H1 (cell line): Measurements from ENCODE around the gene SRXN1. TPM values are rescaled to one million over a fixed set of nuclear protein-coding genes. Genes with fewer than 3 reads are reported as not detected.

Source experiments
- CTCF ChIA-PET: fragments of 300-600 bp; sonication (Branson Sonifier 250); formaldehyde crosslinking; loops from one replicate; lab custom pipeline; 2021; ENCODE audit not compliant: partially characterized antibody; lab: Charles Lee
- POLR2A ChIA-PET: fragments of 300-600 bp; sonication (Branson Sonifier 250); formaldehyde crosslinking; loops from one replicate; lab custom pipeline; 2021; ENCODE audit warnings: inconsistent platforms; ENCODE audit not compliant: partially characterized antibody; lab: Charles Lee
- DNase-seq, 2 experiments: peaks; one replicate each; pipeline versions ENCODE4 v3.0.0 to v3.0.0-alpha.2; 2010 to 2022; ENCODE audit warnings: low spot score in 2 of 2, low read depth in 1 of 2, mixed read lengths in 1 of 2
- FAIRE-seq: peaks from 2 replicates; lab custom pipeline; 2011; peaks lifted over from hg19 to GRCh38; lab: Jason Lieb, UNC
- H2AFZ ChIP-seq: 2 replicates; pipeline ENCODE4 v1.8.1; 2012; ENCODE audit warnings: low read length, inconsistent platforms
- H2AK5ac ChIP-seq: 2 replicates; pipeline ENCODE4 v1.6.1; 2013; ENCODE audit warnings: low read depth, low read length
- H2BK120ac ChIP-seq: replicated peaks from 2 replicates; pipeline ENCODE3; 2013; ENCODE audit warnings: low read depth, low read length, inconsistent platforms
- H2BK12ac ChIP-seq: 2 replicates; pipeline ENCODE4 v1.6.1; 2013; ENCODE audit warnings: low read depth, low read length
- H2BK15ac ChIP-seq: 2 replicates; pipeline ENCODE4 v1.6.1; 2013; ENCODE audit warnings: low read length
- H2BK20ac ChIP-seq: 2 replicates; pipeline ENCODE4 v1.6.1; 2013; ENCODE audit warnings: low read length
- H2BK5ac ChIP-seq: 2 replicates; pipeline ENCODE4 v1.6.1; 2013; ENCODE audit warnings: low read depth, low read length
- H3K14ac ChIP-seq: 2 replicates; pipeline ENCODE4 v1.6.1; 2013; ENCODE audit warnings: inconsistent platforms; ENCODE audit not compliant: insufficient read length
- H3K18ac ChIP-seq: 2 replicates; pipeline ENCODE4 v1.6.1; 2013; ENCODE audit warnings: low read length; ENCODE audit errors: extremely low read depth
- H3K23ac ChIP-seq: 2 replicates; pipeline ENCODE4 v1.6.1; 2013; ENCODE audit warnings: inconsistent platforms; ENCODE audit not compliant: insufficient read length
- H3K23me2 ChIP-seq: 2 replicates; pipeline ENCODE4 v1.6.1; 2013; ENCODE audit warnings: low read depth, low read length
- H3K27ac ChIP-seq: 2 replicates; pipeline ENCODE4 v1.6.1; 2011; ENCODE audit warnings: low read depth, low read length, inconsistent platforms
- H3K27me3 ChIP-seq, 4 experiments: replicated peaks in 1 of 4; 1 replicate in 1 of 4; 2 replicates in 3 of 4; pipeline versions ENCODE4 v1.6.1 to v1.8.1; 2011 to 2013; ENCODE audit warnings: low read length in 3 of 4, mild to moderate bottlenecking in 3 of 4, inconsistent platforms in 2 of 4, mixed read lengths in 2 of 4, moderate library complexity in 1 of 4; ENCODE audit not compliant: control insufficient read depth in 3 of 4, insufficient read depth in 3 of 4; ENCODE audit errors: extremely low read depth in 1 of 4
- H3K36me3 ChIP-seq, 4 experiments: 2 replicates each; pipeline versions ENCODE4 v1.6.1 to v1.8.1; 2011 to 2013; ENCODE audit warnings: mild to moderate bottlenecking in 4 of 4, low read length in 3 of 4, moderate library complexity in 2 of 4, control low read depth in 1 of 4, inconsistent platforms in 1 of 4; ENCODE audit not compliant: insufficient read depth in 4 of 4, control insufficient read depth in 2 of 4
- H3K4ac ChIP-seq: replicated peaks from 2 replicates; pipeline ENCODE3; 2013; ENCODE audit warnings: low read length, low read depth, mixed read lengths, inconsistent platforms; ENCODE audit not compliant: insufficient read length
- H3K4me1 ChIP-seq, 4 experiments: replicated peaks in 1 of 4; 1 replicate in 1 of 4; 2 replicates in 3 of 4; pipeline versions ENCODE4 v1.6.1 to v1.8.1; 2011 to 2013; ENCODE audit warnings: low read length in 3 of 4, inconsistent platforms in 2 of 4, mixed read lengths in 1 of 4; ENCODE audit not compliant: insufficient read depth in 4 of 4, control insufficient read depth in 3 of 4
- H3K4me2 ChIP-seq, 2 experiments: 2 replicates each; pipeline versions ENCODE4 v1.6.1 to v1.8.1; 2011 to 2013; ENCODE audit warnings: low read depth in 2 of 2, low read length in 2 of 2, control low read depth in 1 of 2, inconsistent platforms in 1 of 2, mild to moderate bottlenecking in 1 of 2; ENCODE audit not compliant: insufficient read depth in 1 of 2
- H3K4me3 ChIP-seq, 4 experiments: fragments of 200-600, 300-600 bp in 1 of 4; sonication (generic), shearing (Covaris generic), sonication (Bioruptor Twin) in 1 of 4; 2 replicates each; pipeline versions ENCODE4 v1.5.1 to v1.8.1; 2011 to 2016; ENCODE audit warnings: low read length in 4 of 4, low read depth in 3 of 4, control low read depth in 2 of 4, inconsistent platforms in 2 of 4, mild to moderate bottlenecking in 2 of 4, mixed read lengths in 1 of 4, moderate library complexity in 1 of 4; ENCODE audit not compliant: insufficient read depth in 2 of 4; ENCODE audit errors: extremely low read depth in 1 of 4
- H3K56ac ChIP-seq: replicated peaks from 2 replicates; pipeline ENCODE3; 2013; ENCODE audit warnings: low read depth, mild to moderate bottlenecking, mixed read lengths, low read length, inconsistent platforms; ENCODE audit not compliant: insufficient read length
- H3K79me1 ChIP-seq: 2 replicates; pipeline ENCODE4 v1.6.1; 2013; ENCODE audit warnings: low read depth, low read length, control low read depth
- H3K79me2 ChIP-seq, 2 experiments: 2 replicates each; pipeline versions ENCODE4 v1.6.1 to v1.8.1; 2012 to 2013; ENCODE audit warnings: low read length in 2 of 2, mild to moderate bottlenecking in 2 of 2, inconsistent platforms in 1 of 2; ENCODE audit not compliant: insufficient read depth in 2 of 2, control insufficient read depth in 1 of 2
- H3K9ac ChIP-seq, 4 experiments: replicated peaks in 1 of 4; 1 replicate in 1 of 4; 2 replicates in 3 of 4; pipeline versions ENCODE4 v1.6.1 to v1.8.1; 2011 to 2013; ENCODE audit warnings: low read depth in 3 of 4, low read length in 3 of 4, control low read depth in 2 of 4, mild to moderate bottlenecking in 2 of 4, moderate library complexity in 2 of 4, inconsistent platforms in 1 of 4; ENCODE audit errors: extremely low read depth in 1 of 4
- H3K9me3 ChIP-seq, 2 experiments: 2 replicates each; pipeline versions ENCODE4 v1.6.1 to v1.8.1; 2012 to 2013; ENCODE audit warnings: mild to moderate bottlenecking in 2 of 2, moderate library complexity in 2 of 2, control low read depth in 1 of 2, inconsistent platforms in 1 of 2, low read depth in 1 of 2, low read length in 1 of 2, mixed read lengths in 1 of 2; ENCODE audit not compliant: insufficient read depth in 2 of 2
- H4K20me1 ChIP-seq, 2 experiments: replicated peaks in 1 of 2; 2 replicates each; pipeline versions ENCODE3 to v1.8.1; 2011 to 2013; ENCODE audit warnings: inconsistent platforms in 2 of 2, low read length in 2 of 2, mild to moderate bottlenecking in 1 of 2; ENCODE audit not compliant: insufficient read depth in 2 of 2, control insufficient read depth in 1 of 2
- H4K5ac ChIP-seq: 2 replicates; pipeline ENCODE4 v1.6.1; 2013; ENCODE audit warnings: low read length, low read depth, mixed read lengths, inconsistent platforms; ENCODE audit not compliant: insufficient read length
- H4K8ac ChIP-seq: 2 replicates; pipeline ENCODE4 v1.8.0; 2013; ENCODE audit warnings: mild to moderate bottlenecking, moderate library complexity, low read length, inconsistent platforms; ENCODE audit not compliant: insufficient read depth; ENCODE audit errors: extremely low read depth
- H4K91ac ChIP-seq: replicated peaks from 2 replicates; pipeline ENCODE3; 2013; ENCODE audit warnings: low read length, mixed read lengths, inconsistent platforms; ENCODE audit not compliant: insufficient read length
- ATF3 ChIP-seq: IDR thresholded peaks from 2 replicates; pipeline ENCODE4 v1.6.1; 2011; ENCODE audit warnings: low read depth, mild to moderate bottlenecking, low read length; ENCODE audit not compliant: insufficient read depth
- BACH1 ChIP-seq: IDR thresholded peaks from 2 replicates; pipeline ENCODE4 v1.6.1; 2012; ENCODE audit warnings: low read length, improper control_type of control experiment
- EP300 ChIP-seq, 2 experiments: IDR thresholded peaks; 1 replicate in 1 of 2; 2 replicates in 1 of 2; pipeline ENCODE4 v1.6.1; 2011 to 2012; ENCODE audit warnings: low read depth in 2 of 2, low read length in 2 of 2, mild to moderate bottlenecking in 2 of 2, borderline replicate concordance in 1 of 2, inconsistent platforms in 1 of 2, moderate library complexity in 1 of 2
- GABPA ChIP-seq: IDR thresholded peaks from 2 replicates; pipeline ENCODE4 v1.6.1; 2011; ENCODE audit warnings: mild to moderate bottlenecking, low read length, moderate library complexity, borderline replicate concordance; ENCODE audit not compliant: insufficient read depth
- NRF1 ChIP-seq: IDR thresholded peaks from 2 replicates; pipeline ENCODE4 v1.6.1; 2011; ENCODE audit warnings: mild to moderate bottlenecking, low read depth, low read length, improper control_type of control experiment
- RFX5 ChIP-seq: IDR thresholded peaks from 2 replicates; pipeline ENCODE4 v1.6.1; 2011; ENCODE audit warnings: low read depth, low read length, improper control_type of control experiment, borderline replicate concordance
- SAP30 ChIP-seq: fragments of 300-600 bp; sonication (generic); IDR thresholded peaks from 2 replicates; pipeline ENCODE4 v1.7.1; 2012; ENCODE audit warnings: low read length, moderate library complexity, mild to moderate bottlenecking, inconsistent platforms; ENCODE audit not compliant: insufficient read depth, insufficient replicate concordance
- SP2 ChIP-seq: IDR thresholded peaks from 2 replicates; pipeline ENCODE4 v1.6.1; 2012; ENCODE audit warnings: mild to moderate bottlenecking, low read length, inconsistent platforms
- TAF7 ChIP-seq: optimal IDR thresholded peaks from 2 replicates; pipeline ENCODE3; 2011; ENCODE audit warnings: low read depth, mild to moderate bottlenecking, inconsistent platforms, low read length, moderate library complexity, borderline replicate concordance
- TEAD4 ChIP-seq: IDR thresholded peaks from 2 replicates; pipeline ENCODE4 v1.6.1; 2012; ENCODE audit warnings: low read depth, low read length, inconsistent platforms, mixed read lengths
- WGBS, 2 experiments: shearing (Covaris generic) in 1 of 2; methylation state at CpG; one replicate each; pipeline versions ENCODE4 v1.1.6 to v1.1.7; 2013 to 2015; ENCODE audit warnings: low lambda C conversion rate in 2 of 2, mixed read lengths in 2 of 2, inconsistent platforms in 1 of 2, low coverage in 1 of 2, missing lambda C conversion rate in 1 of 2; ENCODE audit not compliant: insufficient replicate concordance in 2 of 2, insufficient coverage in 1 of 2, insufficient read length in 1 of 2; ENCODE audit errors: extremely low coverage in 1 of 2, missing lambda C conversion rate in 1 of 2; 5-methylcytosine and 5-hydroxymethylcytosine counted together
- polyA plus RNA-seq, 7 experiments: library from polyadenylated mRNA; depleted of rRNA in 3 of 7; stranded (reverse) in 5 of 7; unstranded in 2 of 7; fragments of >200 nt in 5 of 7; fragments of 200-250 nt in 2 of 7; gene quantifications; 1 replicate in 5 of 7; 2 replicates in 1 of 7; 4 replicates in 1 of 7; pipeline versions ENCODE4 v1.2.1 to v1.2.3, GENCODE V29; 2011 to 2013; ENCODE audit warnings: missing spikeins in 2 of 7, mixed read lengths in 2 of 7
- total RNA-seq: library from RNA; stranded (reverse); fragmentation: NEBNext Ultra II Directional; extraction: Animal tissue kit (Norgen Biotek cat#: 25700); gene quantifications from 2 replicates; pipeline ENCODE4 v1.2.1, GENCODE V29; 2021

Gene SRXN1
- total and polyA plus RNA-seq, 2 of the 8 experiments (the other 6 are each of a cell fraction or from before 2014, with no cell fraction given) = 12.2 to 15.8 TPM

GRCh38 chr20:655726-656624 lies 3.0 kb upstream of the SRXN1 start:
- Histone ChIP-seq H3K9me3 (no peaks in the 10 kb centered on the region), H3K27me3 (peaks cover 0 to 7% (median under 1%) of the 10 kb centered on the region in 4 experiments; a peak in 3 of 7 replicates), H3K56ac (no peak overlapping the region), H4K20me1 (no peaks in the 10 kb centered on the region), H2BK120ac (no peak overlapping the region), H4K8ac (no peak overlapping the region), H2AK5ac (no peak overlapping the region), H3K27ac (no peak overlapping the region), H3K9ac (no peak overlapping the region), H3K79me1 (no peaks in the 10 kb centered on the region), H3K14ac (no peak overlapping the region), H2BK5ac (no peak overlapping the region), H3K23ac (no peak overlapping the region), H4K5ac (no peak overlapping the region), H2BK20ac (peak overlapping the region; percentile 63; the same call in 1 of the 2 replicates), H3K79me2 (no peaks in the 10 kb centered on the region), H3K4me2 (no peak overlapping the region), H2BK15ac (0 out of 2 replicates have a peak overlapping the region, but pooled peaks have one; percentile 14), H2AFZ (no peak overlapping the region), H3K4me3 (no peak overlapping the region), H3K36me3 (no peaks in the 10 kb centered on the region), H2BK12ac (peak overlapping the region; percentile 11; the same call in 1 of the 2 replicates), H3K4ac (no peak overlapping the region), H4K91ac (peak overlapping the region; percentile 20), H3K23me2 (peaks cover 10% of the 10 kb centered on the region; the same call in 1 of the 2 replicates), H3K18ac (no peak overlapping the region), H3K4me1 (peaks cover 24 to 35% (median 30%) of the 10 kb centered on the region in 4 experiments)
- DNase-seq = no peak
- ChIA-PET CTCF (interaction anchor here (0.7 to 3.9 kb wide), 9 partner anchors 11 to 113 kb away, joined by 3 to 45 read pairs (median 4); no protein-coding TSS in a partner anchor), POLR2A (interaction anchor here (1.8 kb wide), 1 partner anchor 8 kb away, joined by 4 read pairs; no protein-coding TSS in a partner anchor)
- no peak for FAIRE-seq
- WGBS, 2 experiments = 82% methylated on average over 11 of the region's 11 CpGs; no CpG with 5 or more reads in 1 of the 2 experiments
- no peak for TF ChIP-seq TEAD4
- no peak for TF ChIP-seq NRF1
- TF ChIP-seq EP300 (IDR thresholded peaks at IDR 0.05; ENCODE audit: borderline replicate concordance in 1 of 2, low read depth in 2 of 2, low read length in 2 of 2) = no peak
- no peak for TF ChIP-seq SP2
- TF ChIP-seq RFX5 = no peak
- TF ChIP-seq GABPA = no peak
- no peak for TF ChIP-seq BACH1
- no peak for TF ChIP-seq ATF3
- no peak for TF ChIP-seq TAF7
- no peak for TF ChIP-seq SAP30
